SK-N-SH (cell line): Measurements from ENCODE around the gene NTRK2.

Experiments
- POLR2AphosphoS5 ChIP-seq: IDR thresholded peaks from 2 replicates; pipeline ENCODE4 v1.6.1; 2012; ENCODE audit warnings: low read depth, low read length
- RCOR1 ChIP-seq: fragments of 150-350 bp; IDR thresholded peaks from 2 replicates; pipeline ENCODE4 v1.6.1; 2017; ENCODE audit warnings: antibody characterized with exemption, low read length
- SMC3 ChIP-seq: IDR thresholded peaks from 2 replicates; pipeline ENCODE4 v1.6.1; 2012; ENCODE audit warnings: low read depth, low read length, improper control_type of control experiment
- TCF12 ChIP-seq: IDR thresholded peaks from 2 replicates; pipeline ENCODE4 v1.4.0; 2012
- TF ChIP-seq, protein P1 (sequence below): fragments of 200-600 bp; sonication (generic); IDR thresholded peaks from 2 replicates; pipeline ENCODE4 v1.6.1; 2017; ENCODE audit warnings: antibody characterized with exemption, mild to moderate bottlenecking, moderate library complexity
- TF ChIP-seq, protein P2 (sequence below): fragments of 150-350 bp; IDR thresholded peaks from 2 replicates; pipeline ENCODE4 v1.6.1; 2017; ENCODE audit warnings: antibody characterized with exemption, low read length, low read depth, borderline replicate concordance

DNA sequence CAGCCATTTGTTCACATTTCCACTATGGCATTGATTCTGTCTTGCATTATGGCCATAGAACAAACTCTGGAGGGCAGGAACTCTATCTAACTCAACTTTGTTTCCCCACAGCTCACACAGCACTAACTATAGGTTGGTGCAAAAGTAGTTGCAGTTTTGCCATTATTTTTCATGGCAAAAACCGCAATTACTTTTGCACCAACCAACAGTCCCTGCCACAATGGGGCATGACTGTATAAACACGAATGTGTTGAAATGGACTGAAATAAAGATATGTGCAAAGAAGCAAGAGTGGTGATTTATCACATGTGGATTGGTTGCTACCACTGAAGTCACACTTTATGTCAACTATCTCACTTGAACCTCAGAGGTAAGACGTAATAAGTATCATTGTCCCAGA is 338.7 kb downstream of the NTRK2 start:
- TF ChIP-seq, protein P1, sequence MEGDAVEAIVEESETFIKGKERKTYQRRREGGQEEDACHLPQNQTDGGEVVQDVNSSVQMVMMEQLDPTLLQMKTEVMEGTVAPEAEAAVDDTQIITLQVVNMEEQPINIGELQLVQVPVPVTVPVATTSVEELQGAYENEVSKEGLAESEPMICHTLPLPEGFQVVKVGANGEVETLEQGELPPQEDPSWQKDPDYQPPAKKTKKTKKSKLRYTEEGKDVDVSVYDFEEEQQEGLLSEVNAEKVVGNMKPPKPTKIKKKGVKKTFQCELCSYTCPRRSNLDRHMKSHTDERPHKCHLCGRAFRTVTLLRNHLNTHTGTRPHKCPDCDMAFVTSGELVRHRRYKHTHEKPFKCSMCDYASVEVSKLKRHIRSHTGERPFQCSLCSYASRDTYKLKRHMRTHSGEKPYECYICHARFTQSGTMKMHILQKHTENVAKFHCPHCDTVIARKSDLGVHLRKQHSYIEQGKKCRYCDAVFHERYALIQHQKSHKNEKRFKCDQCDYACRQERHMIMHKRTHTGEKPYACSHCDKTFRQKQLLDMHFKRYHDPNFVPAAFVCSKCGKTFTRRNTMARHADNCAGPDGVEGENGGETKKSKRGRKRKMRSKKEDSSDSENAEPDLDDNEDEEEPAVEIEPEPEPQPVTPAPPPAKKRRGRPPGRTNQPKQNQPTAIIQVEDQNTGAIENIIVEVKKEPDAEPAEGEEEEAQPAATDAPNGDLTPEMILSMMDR: no peak
- TF ChIP-seq, protein P2, sequence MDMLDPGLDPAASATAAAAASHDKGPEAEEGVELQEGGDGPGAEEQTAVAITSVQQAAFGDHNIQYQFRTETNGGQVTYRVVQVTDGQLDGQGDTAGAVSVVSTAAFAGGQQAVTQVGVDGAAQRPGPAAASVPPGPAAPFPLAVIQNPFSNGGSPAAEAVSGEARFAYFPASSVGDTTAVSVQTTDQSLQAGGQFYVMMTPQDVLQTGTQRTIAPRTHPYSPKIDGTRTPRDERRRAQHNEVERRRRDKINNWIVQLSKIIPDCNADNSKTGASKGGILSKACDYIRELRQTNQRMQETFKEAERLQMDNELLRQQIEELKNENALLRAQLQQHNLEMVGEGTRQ: no peak
- TF ChIP-seq SMC3 (no peak), TCF12 (no peak), RCOR1 (no peak), POLR2AphosphoS5 (no peak)
